Raji (cell line): ENCODE results near the gene DCAF10.

Source experiments
- POLR2A ChIP-seq: IDR thresholded peaks from 2 replicates; pipeline ENCODE4 v1.6.1; 2011; ENCODE audit warnings: low read depth, low read length, control low read depth; ENCODE audit not compliant: insufficient read depth

Gene DCAF10

GRCh38 chr9:37800631-37801286 lies at the start of gene DCAF10:
DCAF10 (plus strand) TSS chr9:37800797; CDS start chr9:37800867, 70 bp downstream.
- TF ChIP-seq POLR2A = peak; percentile 90

- TF ChIP-seq POLR2A = no peak
Measured at GRCh38 chr9:37751186-37751585, 49.4 kb upstream of the DCAF10 start.

- TF ChIP-seq POLR2A = no peak
Measured at GRCh38 chr9:37752642-37753488, 47.7 kb upstream of the DCAF10 start.

- TF ChIP-seq POLR2A = peak; percentile 78
Measured at GRCh38 chr9:37753489-37754190, 47.0 kb upstream of the DCAF10 start, which contains the start of gene TRMT10B. TRMT10B (plus strand) TSS chr9:37753805; CDS start chr9:37761932, 8,127 bp downstream.

- TF ChIP-seq POLR2A = no peak
Measured at GRCh38 chr9:37758747-37759146, 41.9 kb upstream of the DCAF10 start.

- TF ChIP-seq POLR2A = no peak
Measured at GRCh38 chr9:37760416-37761161, 40.0 kb upstream of the DCAF10 start.

GRCh38 chr9:37761511-37761910 lies 39.1 kb upstream of the DCAF10 start:
- TF ChIP-seq POLR2A = no peak

- TF ChIP-seq POLR2A = no peak
Measured at GRCh38 chr9:37769306-37769705, 31.3 kb upstream of the DCAF10 start.

- no peak for TF ChIP-seq POLR2A
Measured at GRCh38 chr9:37769995-37770394, 30.6 kb upstream of the DCAF10 start.

GRCh38 chr9:37775216-37775919 lies 25.2 kb upstream of the DCAF10 start:
- no peak for TF ChIP-seq POLR2A

- no peak for TF ChIP-seq POLR2A
Measured at GRCh38 chr9:37776328-37776727, 24.3 kb upstream of the DCAF10 start.

- no peak for TF ChIP-seq POLR2A
Measured at GRCh38 chr9:37778534-37778933, 22.1 kb upstream of the DCAF10 start.

- TF ChIP-seq POLR2A = no peak
Measured at GRCh38 chr9:37784291-37784615, 16.3 kb upstream of the DCAF10 start.
